GM18517 (cell line): ENCODE results near the gene RAP1A.
"Not testable (repeated sequence)": the region's sequence is repeated elsewhere in the genome, so short reads cannot be mapped to it uniquely, and the experiment has no call there.

ENCODE experiments used
- ATAC-seq: cut with Tn5 transposase; IDR thresholded peaks from one replicate; pipeline ENCODE4 v1.9.1; 2021; ENCODE audit warnings: mild to moderate bottlenecking, moderate library complexity; ENCODE audit not compliant: unreplicated experiment

The RAP1A gene

GRCh38 chr1:111660204-111661150 lies 40.9 kb downstream of the RAP1A start:
- no peak for ATAC-seq

GRCh38 chr1:111664652-111665051 lies 45.1 kb downstream of the RAP1A start:
- ATAC-seq = no peak

- no peak for ATAC-seq
These were observed 45.9 kb downstream of the RAP1A start for GRCh38 chr1:111665497-111665896.

GRCh38 chr1:111666828-111667227 lies 47.2 kb downstream of the RAP1A start:
- ATAC-seq = no peak

- ATAC-seq = no peak
These were observed 49.7 kb downstream of the RAP1A start for GRCh38 chr1:111669268-111669667.

GRCh38 chr1:111671852-111672251 lies 52.3 kb downstream of the RAP1A start:
- ATAC-seq = no peak

- no peak for ATAC-seq
These were observed 52.7 kb downstream of the RAP1A start for GRCh38 chr1:111672331-111672730.

- no peak for ATAC-seq
These were observed 58.0 kb downstream of the RAP1A start for GRCh38 chr1:111677604-111678003.

GRCh38 chr1:111679541-111679940 lies 60.0 kb downstream of the RAP1A start:
- ATAC-seq = no peak

- not testable (repeated sequence) for ATAC-seq
These were observed 60.7 kb downstream of the RAP1A start for GRCh38 chr1:111680212-111680800.

GRCh38 chr1:111685293-111686153 lies 65.9 kb downstream of the RAP1A start:
- ATAC-seq = not testable (repeated sequence)

GRCh38 chr1:111690306-111690617 lies 70.7 kb downstream of the RAP1A start:
- ATAC-seq = no peak

- no peak for ATAC-seq
These were observed 72.3 kb downstream of the RAP1A start for GRCh38 chr1:111691886-111692285.

- no peak for ATAC-seq
These were observed 76.2 kb downstream of the RAP1A start for GRCh38 chr1:111695801-111696200.

- no peak for ATAC-seq
These were observed 76.7 kb downstream of the RAP1A start for GRCh38 chr1:111696330-111696729.

GRCh38 chr1:111699268-111699667 lies 79.7 kb downstream of the RAP1A start:
- ATAC-seq = no peak

- ATAC-seq = no peak
These were observed 83.0 kb downstream of the RAP1A start for GRCh38 chr1:111702504-111703050.

- ATAC-seq = no peak
These were observed 84.7 kb downstream of the RAP1A start for GRCh38 chr1:111704240-111704639.

GRCh38 chr1:111704776-111705175 lies 85.2 kb downstream of the RAP1A start:
- ATAC-seq = no peak

- no peak for ATAC-seq
These were observed 86.3 kb downstream of the RAP1A start for GRCh38 chr1:111705841-111706240.

- ATAC-seq = no peak
These were observed 87.3 kb downstream of the RAP1A start for GRCh38 chr1:111706921-111707320.
